Neutrophil (primary cell): ENCODE data around the gene NTRK2.

Experiments used
- H3K27ac ChIP-seq: fragments of 200-600 bp; sonication (generic); 2 replicates; pipeline ENCODE4 v1.5.1; 2016; ENCODE audit warnings: mild to moderate bottlenecking, moderate library complexity
- H3K27me3 ChIP-seq: fragments of 200-600 bp; sonication (generic); 2 replicates; pipeline ENCODE4 v1.6.0; 2016; ENCODE audit warnings: mild to moderate bottlenecking
- H3K36me3 ChIP-seq: fragments of 200-600 bp; sonication (generic); 2 replicates; pipeline ENCODE4 v1.5.1; 2017
- H3K4me1 ChIP-seq, 2 experiments: fragments of 200-600 bp in 1 of 2; sonication (generic) in 1 of 2; 1 replicate in 1 of 2; 2 replicates in 1 of 2; pipeline versions ENCODE4 v1.5.1 to v1.6.1; 2013 to 2016; ENCODE audit warnings: low read depth in 1 of 2, low read length in 1 of 2, mild to moderate bottlenecking in 1 of 2, moderate library complexity in 1 of 2; ENCODE audit not compliant: control insufficient read depth in 1 of 2, insufficient read depth in 1 of 2
- H3K4me3 ChIP-seq, 2 experiments: fragments of 200-600 bp in 1 of 2; sonication (generic) in 1 of 2; 1 replicate in 1 of 2; 2 replicates in 1 of 2; pipeline ENCODE4 v1.5.1; 2013 to 2016; ENCODE audit warnings: low read depth in 1 of 2, low read length in 1 of 2, mild to moderate bottlenecking in 1 of 2, moderate library complexity in 1 of 2
- H3K9me3 ChIP-seq: fragments of 200-600 bp; sonication (generic); 2 replicates; pipeline ENCODE4 v1.5.1; 2016
- TF ChIP-seq, protein P1 (sequence below): fragments of 200-600 bp; sonication (generic); IDR thresholded peaks from 2 replicates; pipeline ENCODE4 v1.5.1; 2016; ENCODE audit warnings: antibody characterized with exemption

Gene NTRK2

DNA sequence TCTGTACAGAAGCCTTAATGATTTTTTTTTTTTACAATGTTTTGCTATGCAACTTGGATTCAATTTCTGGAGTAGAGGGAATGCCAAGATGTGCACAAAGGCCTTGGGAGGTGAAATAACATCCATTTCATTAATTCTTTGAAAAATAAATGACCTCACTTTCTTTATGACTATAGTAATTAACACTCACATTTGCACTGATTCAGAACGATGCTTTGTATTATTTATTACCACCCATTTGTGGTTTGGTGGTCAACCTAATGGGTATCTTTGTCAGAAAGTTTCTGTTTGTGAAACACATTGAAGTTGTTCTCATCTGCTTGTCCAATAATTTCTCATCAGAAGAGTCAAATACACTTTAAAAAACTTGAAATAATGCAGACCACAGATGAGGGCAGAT, 169.3 kb downstream of the NTRK2 start:
- Histone ChIP-seq H3K4me1 (no peaks in the 10 kb centered on the region), H3K27me3 (no peaks in the 10 kb centered on the region), H3K27ac (no peak overlapping the region), H3K4me3 (no peak overlapping the region), H3K9me3 (no peaks in the 10 kb centered on the region), H3K36me3 (no peaks in the 10 kb centered on the region)
- TF ChIP-seq, protein P1, sequence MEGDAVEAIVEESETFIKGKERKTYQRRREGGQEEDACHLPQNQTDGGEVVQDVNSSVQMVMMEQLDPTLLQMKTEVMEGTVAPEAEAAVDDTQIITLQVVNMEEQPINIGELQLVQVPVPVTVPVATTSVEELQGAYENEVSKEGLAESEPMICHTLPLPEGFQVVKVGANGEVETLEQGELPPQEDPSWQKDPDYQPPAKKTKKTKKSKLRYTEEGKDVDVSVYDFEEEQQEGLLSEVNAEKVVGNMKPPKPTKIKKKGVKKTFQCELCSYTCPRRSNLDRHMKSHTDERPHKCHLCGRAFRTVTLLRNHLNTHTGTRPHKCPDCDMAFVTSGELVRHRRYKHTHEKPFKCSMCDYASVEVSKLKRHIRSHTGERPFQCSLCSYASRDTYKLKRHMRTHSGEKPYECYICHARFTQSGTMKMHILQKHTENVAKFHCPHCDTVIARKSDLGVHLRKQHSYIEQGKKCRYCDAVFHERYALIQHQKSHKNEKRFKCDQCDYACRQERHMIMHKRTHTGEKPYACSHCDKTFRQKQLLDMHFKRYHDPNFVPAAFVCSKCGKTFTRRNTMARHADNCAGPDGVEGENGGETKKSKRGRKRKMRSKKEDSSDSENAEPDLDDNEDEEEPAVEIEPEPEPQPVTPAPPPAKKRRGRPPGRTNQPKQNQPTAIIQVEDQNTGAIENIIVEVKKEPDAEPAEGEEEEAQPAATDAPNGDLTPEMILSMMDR = no peak

GRCh38 chr9:84839541-84839940, 170.0 kb downstream of the NTRK2 start:
- no peak overlapping the region for H3K27ac ChIP-seq
- no peaks in the 10 kb centered on the region for H3K9me3 ChIP-seq
- no peaks in the 10 kb centered on the region for H3K27me3 ChIP-seq
- no peaks in the 10 kb centered on the region for H3K4me1 ChIP-seq
- no peak overlapping the region for H3K4me3 ChIP-seq
- H3K36me3 ChIP-seq = no peaks in the 10 kb centered on the region
- TF ChIP-seq, protein P1 = no peak

GRCh38 chr9:84841931-84842330, 172.4 kb downstream of the NTRK2 start:
- Histone ChIP-seq H3K27ac (no peak overlapping the region), H3K4me3 (no peak overlapping the region), H3K9me3 (no peaks in the 10 kb centered on the region), H3K36me3 (no peaks in the 10 kb centered on the region), H3K4me1 (no peaks in the 10 kb centered on the region), H3K27me3 (no peaks in the 10 kb centered on the region)
- TF ChIP-seq, protein P1 = no peak

DNA sequence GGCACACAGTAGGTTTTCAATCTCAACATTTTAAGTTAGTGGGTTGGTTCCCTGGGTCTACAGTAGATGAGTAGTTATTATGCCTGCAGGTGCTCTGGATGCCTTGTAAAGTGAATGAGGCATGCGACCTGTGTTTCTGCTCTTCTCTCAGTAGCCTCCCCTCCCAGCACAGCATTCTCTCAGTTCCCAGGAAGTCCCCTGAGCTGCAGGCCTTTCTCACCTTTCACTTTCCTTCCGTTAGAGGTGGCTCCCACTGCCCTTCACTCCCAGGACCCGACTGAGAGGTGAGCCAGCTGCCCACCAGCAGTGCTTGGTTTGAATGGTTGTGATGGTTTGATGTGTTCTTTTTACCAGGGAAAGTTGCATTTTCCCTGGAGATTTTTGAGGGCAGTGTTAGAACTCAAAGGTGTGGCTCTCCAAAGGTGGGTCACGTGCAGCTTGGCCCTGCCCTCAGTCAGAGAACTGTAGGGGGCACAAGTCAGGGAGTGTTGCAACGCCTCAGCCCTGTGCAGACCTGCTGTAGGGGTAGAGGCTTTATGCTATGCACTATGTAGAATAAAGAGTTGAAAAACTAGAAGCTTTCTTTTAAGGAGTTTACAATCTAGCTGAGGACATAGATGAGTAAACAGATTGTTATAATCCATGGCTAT, 173.8 kb downstream of the NTRK2 start:
- H3K27me3 ChIP-seq = no peaks in the 10 kb centered on the region
- no peaks in the 10 kb centered on the region for H3K4me1 ChIP-seq
- H3K4me3 ChIP-seq = no peak overlapping the region
- no peaks in the 10 kb centered on the region for H3K9me3 ChIP-seq
- no peaks in the 10 kb centered on the region for H3K36me3 ChIP-seq
- TF ChIP-seq, protein P1 = no peak
- no peak overlapping the region for H3K27ac ChIP-seq

DNA sequence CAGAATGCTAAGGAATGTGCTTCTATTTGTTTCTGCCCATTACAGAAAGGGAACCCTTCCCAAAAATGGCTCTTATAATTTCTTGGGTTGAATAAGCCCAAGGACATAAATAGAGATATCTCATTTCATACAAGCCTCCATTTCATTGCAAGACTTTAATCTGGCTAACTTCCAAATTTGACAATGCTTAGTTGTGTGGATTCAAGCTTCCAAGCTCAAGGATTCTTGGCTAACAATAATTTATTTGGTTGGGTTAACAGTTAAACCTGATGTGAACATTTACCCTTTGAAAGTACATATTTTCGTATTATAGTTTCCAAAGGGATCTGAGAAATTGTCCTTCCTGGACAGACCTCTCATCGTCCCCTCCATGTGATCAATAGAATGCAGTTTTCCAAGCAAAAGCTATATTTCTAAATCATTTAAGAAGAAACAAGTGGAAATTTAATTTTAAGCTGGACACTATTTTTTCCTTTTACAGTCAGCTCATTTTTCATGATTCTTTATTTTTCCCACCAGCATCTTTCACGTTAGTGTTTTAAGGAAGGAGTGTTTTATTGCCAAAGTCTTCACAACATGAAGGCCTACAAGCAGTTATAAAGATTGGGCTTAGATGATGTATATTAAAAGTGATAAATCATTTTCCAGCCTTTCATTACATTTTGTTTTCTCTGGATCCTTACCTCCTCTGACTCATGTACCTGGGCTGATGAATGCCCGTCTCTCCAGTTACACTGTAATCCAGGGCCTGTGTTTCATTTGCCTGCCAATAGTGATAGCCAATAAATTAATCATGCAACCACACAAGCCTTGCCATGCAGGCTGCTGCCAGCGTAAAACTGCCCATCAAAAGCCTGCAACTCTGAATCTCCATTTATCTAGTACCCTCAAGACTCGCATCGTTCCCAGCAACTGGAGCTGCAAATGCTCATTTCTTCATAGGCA, 176.7 kb downstream of the NTRK2 start:
- Histone ChIP-seq H3K4me3 (no peak overlapping the region), H3K27ac (no peak overlapping the region), H3K36me3 (no peaks in the 10 kb centered on the region), H3K27me3 (no peaks in the 10 kb centered on the region), H3K9me3 (no peaks in the 10 kb centered on the region), H3K4me1 (no peaks in the 10 kb centered on the region)
- TF ChIP-seq, protein P1 = no peak
